PC-9 (cell line): Measurements from ENCODE around the gene C2orf78.

Source experiments
- EZH2 ChIP-seq: fragments of 200-600 bp; sonication (generic); IDR thresholded peaks from 2 replicates; pipeline ENCODE4 v1.8.0; 2017; ENCODE audit warnings: antibody characterized with exemption, low read depth
- TF ChIP-seq, protein P1 (sequence below): fragments of 200-600 bp; sonication (generic); conservative IDR thresholded peaks from 2 replicates; pipeline ENCODE4 v1.6.1; 2017; ENCODE audit warnings: mixed run types, antibody characterized with exemption, mild to moderate bottlenecking, moderate library complexity

DNA sequence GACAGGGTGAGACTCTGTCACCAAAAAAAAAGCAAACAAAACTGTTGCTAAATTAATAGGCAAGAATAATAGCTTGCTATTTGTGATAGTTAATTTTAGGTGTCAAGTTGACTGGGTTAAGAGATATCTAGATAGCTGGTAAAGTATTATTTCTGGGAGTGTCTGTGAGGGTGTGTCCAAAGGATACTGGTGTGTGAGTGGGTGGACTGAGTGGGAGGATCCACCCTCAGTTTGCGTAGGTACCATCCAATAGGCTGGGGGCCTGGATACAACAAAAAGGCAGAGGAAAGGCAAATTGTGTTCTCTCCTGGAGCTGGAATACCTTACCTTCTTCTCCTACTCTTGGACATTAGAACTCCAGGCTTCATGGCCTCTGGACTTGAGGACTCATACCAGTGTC lies 19.0 kb upstream of the C2orf78 start:
- TF ChIP-seq, protein P1, sequence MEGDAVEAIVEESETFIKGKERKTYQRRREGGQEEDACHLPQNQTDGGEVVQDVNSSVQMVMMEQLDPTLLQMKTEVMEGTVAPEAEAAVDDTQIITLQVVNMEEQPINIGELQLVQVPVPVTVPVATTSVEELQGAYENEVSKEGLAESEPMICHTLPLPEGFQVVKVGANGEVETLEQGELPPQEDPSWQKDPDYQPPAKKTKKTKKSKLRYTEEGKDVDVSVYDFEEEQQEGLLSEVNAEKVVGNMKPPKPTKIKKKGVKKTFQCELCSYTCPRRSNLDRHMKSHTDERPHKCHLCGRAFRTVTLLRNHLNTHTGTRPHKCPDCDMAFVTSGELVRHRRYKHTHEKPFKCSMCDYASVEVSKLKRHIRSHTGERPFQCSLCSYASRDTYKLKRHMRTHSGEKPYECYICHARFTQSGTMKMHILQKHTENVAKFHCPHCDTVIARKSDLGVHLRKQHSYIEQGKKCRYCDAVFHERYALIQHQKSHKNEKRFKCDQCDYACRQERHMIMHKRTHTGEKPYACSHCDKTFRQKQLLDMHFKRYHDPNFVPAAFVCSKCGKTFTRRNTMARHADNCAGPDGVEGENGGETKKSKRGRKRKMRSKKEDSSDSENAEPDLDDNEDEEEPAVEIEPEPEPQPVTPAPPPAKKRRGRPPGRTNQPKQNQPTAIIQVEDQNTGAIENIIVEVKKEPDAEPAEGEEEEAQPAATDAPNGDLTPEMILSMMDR, result no peak
- TF ChIP-seq EZH2, result no peak
